Measurements from ENCODE around the gene GNAI1.

- no peak for TF ChIP-seq POLR2AphosphoS2 (IDR thresholded peaks at IDR 0.05; ENCODE audit: low read depth, low read length)
- TF ChIP-seq MAX (IDR thresholded peaks at IDR 0.05; ENCODE audit: low read depth, low read length), result no peak
- no peak for TF ChIP-seq SIN3A (IDR thresholded peaks at IDR 0.05; ENCODE audit: low read depth, low read length)
- TF ChIP-seq CTCF (IDR thresholded peaks at IDR 0.05 in 2 of 3, conservative IDR thresholded peaks at IDR 0.05 in 1 of 3; ENCODE audit: control insufficient read depth in 2 of 3, extremely low read depth in 1 of 3, insufficient read depth in 1 of 3, low read depth in 3 of 3, low read length in 3 of 3), result no peak
- no peak for TF ChIP-seq CEBPB (IDR thresholded peaks at IDR 0.05; ENCODE audit: borderline replicate concordance in 1 of 2, low read depth in 2 of 2, low read length in 2 of 2)
- no peak for TF ChIP-seq ZBTB11 (CRISPR knock-in tag; IDR thresholded peaks at IDR 0.05)
- no peak for TF ChIP-seq RAD51 (IDR thresholded peaks at IDR 0.05)
- no peak for TF ChIP-seq POLR2A (IDR thresholded peaks at IDR 0.05; ENCODE audit: low read depth, low read length)
- no peak for TF ChIP-seq YY1 (IDR thresholded peaks at IDR 0.05; ENCODE audit: low read depth, low read length)
- TF ChIP-seq CHD1 (IDR thresholded peaks at IDR 0.05; ENCODE audit: low read depth, low read length), result no peak
- no peak for TF ChIP-seq POLR2AphosphoS5 (IDR thresholded peaks at IDR 0.05; ENCODE audit: low read length)
- no peak for TF ChIP-seq CREB1 (IDR thresholded peaks at IDR 0.05; ENCODE audit: low read depth)
These were observed 140.6 kb downstream of the GNAI1 start for GRCh38 chr7:80275192-80275605.

All from GM12878 (cell line).